ENCODE measurements around the gene TMEM259. TPM values are rescaled to one million over a fixed set of nuclear protein-coding genes. Genes with fewer than 3 reads are reported as not detected.

The TMEM259 gene
- total and polyA plus RNA-seq, 2 of the 8 experiments (the other 6 are each of a cell fraction or from before 2014, with no cell fraction given) = 140 to 243 TPM

DNA sequence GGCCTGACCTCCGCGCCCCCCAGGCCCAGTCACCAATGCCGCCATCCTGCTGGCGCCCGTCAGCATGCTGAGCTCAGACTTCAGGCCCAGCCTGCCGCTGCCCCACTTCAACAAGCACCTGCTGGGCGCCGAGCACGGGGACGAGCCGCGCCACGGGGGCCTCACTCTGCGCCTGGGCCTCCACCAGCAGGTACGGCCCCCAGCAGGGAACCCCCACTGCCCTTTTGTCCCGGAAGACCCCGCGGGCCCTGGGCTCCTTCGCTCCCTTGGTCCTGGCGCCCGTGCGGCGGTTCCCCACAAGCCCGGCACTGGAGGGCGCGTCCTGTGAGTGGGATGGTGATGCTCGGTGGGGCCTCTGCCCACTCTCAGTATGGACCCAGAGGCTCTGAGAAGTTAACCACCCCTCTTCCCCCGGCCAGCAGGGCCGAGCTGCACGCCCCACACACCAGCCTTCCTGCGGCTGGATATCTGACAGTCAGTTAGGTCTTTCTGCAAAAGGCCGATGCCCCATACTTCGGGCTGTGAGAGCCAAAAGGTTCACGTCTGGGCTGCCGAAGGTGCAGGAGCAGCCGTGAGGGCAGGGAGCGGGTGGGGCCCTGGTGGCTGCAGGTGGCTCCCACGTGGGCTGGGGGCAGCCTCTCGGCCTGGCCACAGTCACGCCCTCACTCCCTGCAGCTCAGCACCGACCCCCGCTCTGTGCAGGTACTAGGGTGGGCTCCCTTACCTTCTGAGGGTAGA, 28.8 kb downstream of the TMEM259 start:
- peaks cover 4 to 34% (median 14%) of the 10 kb centered on the region in 4 experiments; a peak in 5 of 8 replicates for H3K36me3 ChIP-seq (ENCODE audit: control insufficient read depth in 2 of 4, insufficient read depth in 4 of 4, low read length in 3 of 4)
- H3K27ac ChIP-seq (ENCODE audit: low read depth, low read length) = no peak overlapping the region
- H2BK120ac ChIP-seq (replicated peaks; ENCODE audit: low read depth, low read length) = no peak overlapping the region
- DNase-seq (ENCODE audit: low read depth in 1 of 2, low spot score in 2 of 2) = no peak
- no peak overlapping the region for H2AFZ ChIP-seq (ENCODE audit: low read length)
- no peaks in the 10 kb centered on the region for H3K79me2 ChIP-seq (ENCODE audit: control insufficient read depth in 1 of 2, insufficient read depth in 2 of 2, low read length in 2 of 2)
- CTCF ChIA-PET (ENCODE audit: partially characterized antibody) = interaction anchor here (0.6 to 2.3 kb wide), 3 partner anchors 14 to 316 kb away, joined by 3 to 5 read pairs (median 5); no protein-coding TSS in a partner anchor
- H4K20me1 ChIP-seq (replicated peaks in 1 of 2; ENCODE audit: control insufficient read depth in 1 of 2, insufficient read depth in 2 of 2, low read length in 2 of 2) = peaks cover 9 to 23% of the 10 kb centered on the region in 2 experiments
- peaks cover 0 to 7% (median 4%) of the 10 kb centered on the region in 4 experiments; a peak in 3 of 7 replicates for H3K4me1 ChIP-seq (replicated peaks in 1 of 4; ENCODE audit: control insufficient read depth in 3 of 4, insufficient read depth in 4 of 4, low read length in 3 of 4)
- no peak overlapping the region for H3K23ac ChIP-seq (ENCODE audit: insufficient read length)
- no peak for FAIRE-seq
- no peaks in the 10 kb centered on the region for H3K9me3 ChIP-seq (ENCODE audit: insufficient read depth in 2 of 2, low read depth in 1 of 2, low read length in 1 of 2)
- POLR2A ChIA-PET (ENCODE audit: partially characterized antibody) = interaction anchor here (1.0 to 7.3 kb wide), 6 partner anchors 15 to 246 kb away, joined by 3 to 81 read pairs (median 4); partner anchors contain the start of gene CNN2
- no peaks in the 10 kb centered on the region; the same call in 1 of the 2 replicates for H3K79me1 ChIP-seq (ENCODE audit: low read depth, low read length)
- no peak overlapping the region for H4K91ac ChIP-seq (replicated peaks; ENCODE audit: insufficient read length, low read length)
- H2AK5ac ChIP-seq (ENCODE audit: low read depth, low read length) = no peak overlapping the region
- no peak overlapping the region for H4K5ac ChIP-seq (ENCODE audit: insufficient read length, low read depth, low read length)
- H3K4me2 ChIP-seq (ENCODE audit: insufficient read depth in 1 of 2, low read depth in 2 of 2, low read length in 2 of 2) = no peak overlapping the region
- H2BK20ac ChIP-seq (ENCODE audit: low read length) = no peak overlapping the region
- H4K8ac ChIP-seq (ENCODE audit: extremely low read depth, insufficient read depth, low read length) = no peak overlapping the region
- H2BK15ac ChIP-seq (ENCODE audit: low read length) = no peak overlapping the region
- H2BK12ac ChIP-seq (ENCODE audit: low read depth, low read length) = no peak overlapping the region
- no peak overlapping the region for H3K56ac ChIP-seq (replicated peaks; ENCODE audit: insufficient read length, low read depth, low read length)
- TF ChIP-seq SAP30 (IDR thresholded peaks at IDR 0.05; ENCODE audit: insufficient read depth, insufficient replicate concordance, low read length) (no peak), TBP (IDR thresholded peaks at IDR 0.05; ENCODE audit: low read depth, low read length) (no peak), TAF1 (IDR thresholded peaks at IDR 0.05; ENCODE audit: low read depth, low read length) (no peak)
- TF ChIP-seq, protein P1, sequence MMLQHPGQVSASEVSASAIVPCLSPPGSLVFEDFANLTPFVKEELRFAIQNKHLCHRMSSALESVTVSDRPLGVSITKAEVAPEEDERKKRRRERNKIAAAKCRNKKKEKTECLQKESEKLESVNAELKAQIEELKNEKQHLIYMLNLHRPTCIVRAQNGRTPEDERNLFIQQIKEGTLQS (IDR thresholded peaks at IDR 0.05; ENCODE audit: insufficient read depth, low read depth, low read length) = no peak
- no peak overlapping the region for H3K4ac ChIP-seq (replicated peaks; ENCODE audit: insufficient read length, low read depth, low read length)
- H3K27me3 ChIP-seq (replicated peaks in 1 of 4; ENCODE audit: control insufficient read depth in 3 of 4, extremely low read depth in 1 of 4, insufficient read depth in 3 of 4, low read length in 3 of 4) = no peaks in the 10 kb centered on the region; a peak in 1 of 7 replicates
- peaks cover 2% of the 10 kb centered on the region; the same call in 1 of the 2 replicates for H3K23me2 ChIP-seq (ENCODE audit: low read depth, low read length)
- H3K9ac ChIP-seq (replicated peaks in 1 of 4; ENCODE audit: extremely low read depth in 1 of 4, low read depth in 3 of 4, low read length in 3 of 4) = no peak overlapping the region
- no peak overlapping the region for H3K4me3 ChIP-seq (ENCODE audit: extremely low read depth in 1 of 4, insufficient read depth in 2 of 4, low read depth in 3 of 4, low read length in 4 of 4)
- no peak overlapping the region for H3K14ac ChIP-seq (ENCODE audit: insufficient read length)
- no peak overlapping the region for H3K18ac ChIP-seq (ENCODE audit: extremely low read depth, low read length)
- no peak overlapping the region for H2BK5ac ChIP-seq (ENCODE audit: low read depth, low read length)
- 96% methylated on average over 40 of the region's 42 CpGs; no CpG with 5 or more reads in 1 of the 2 experiments for WGBS, 2 experiments (ENCODE audit: extremely low coverage in 1 of 2, insufficient coverage in 1 of 2, insufficient read length in 1 of 2, insufficient replicate concordance in 2 of 2, low coverage in 1 of 2, low lambda C conversion rate in 2 of 2, missing lambda C conversion rate in 1 of 2)

All from H1 (cell line).